Activated T-helper 2 cell treated with anti-CD3 and anti-CD28 coated beads, Interferon-gamma antibody, Interleukin-2, Interleukin-4, amounts not matched to agents 10 μg/mL and 5 μg/mL and 100 μg/mL, durations not matched to agents 14 hours and 24 hours and 36 hours (primary cell): ENCODE results near the gene NEURL1. TPM values are rescaled to one million over a fixed set of nuclear protein-coding genes. Genes with fewer than 3 reads are reported as not detected.

ENCODE experiments used
- DNase-seq: peaks from one replicate; pipeline ENCODE4 v3.0.0; 2021; ENCODE audit warnings: low spot score
- H3K27ac Mint-ChIP-seq: one replicate; pipeline ENCODE4 v1.8.0; 2021; ENCODE audit warnings: mixed read lengths
- H3K27me3 Mint-ChIP-seq: one replicate; pipeline ENCODE4 v1.8.0; 2021; ENCODE audit warnings: low read depth, mixed read lengths
- H3K36me3 Mint-ChIP-seq: one replicate; pipeline ENCODE4 v1.8.0; 2021; ENCODE audit warnings: low read depth, mixed read lengths
- H3K4me1 Mint-ChIP-seq: one replicate; pipeline ENCODE4 v1.8.0; 2021; ENCODE audit warnings: low read depth, mixed read lengths
- H3K4me3 Mint-ChIP-seq: one replicate; pipeline ENCODE4 v1.8.0; 2021; ENCODE audit warnings: low read depth, mild to moderate bottlenecking, moderate library complexity, mixed read lengths
- H3K9me3 Mint-ChIP-seq: one replicate; pipeline ENCODE4 v1.8.0; 2021; ENCODE audit warnings: mixed read lengths
- intact Hi-C: fragments of 100-400 bp; cut with micrococcal nuclease; formaldehyde crosslinking; loops from one replicate; pipeline ENCODE4 v1.15.1; 2023
- total RNA-seq: library from RNA; stranded (reverse); gene quantifications from 2 replicates; pipeline ENCODE4 v1.2.3, GENCODE V29; 2022

Gene NEURL1
- total RNA-seq, 1 donor from 2014 or later: 2.2 TPM

DNA sequence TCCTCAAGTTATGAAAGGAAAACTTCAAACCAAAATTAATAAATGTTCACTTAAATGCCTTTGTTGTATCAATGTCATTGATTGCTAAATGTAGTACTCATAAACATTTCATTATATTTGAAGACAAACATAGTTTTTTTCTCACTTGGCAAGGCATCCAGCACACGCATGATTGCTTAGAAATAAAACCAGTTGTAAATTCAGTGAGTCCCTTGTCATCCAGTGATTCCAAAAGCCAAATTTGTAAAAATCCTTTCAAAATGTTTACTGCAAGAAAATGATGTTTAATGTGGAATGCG, 6.1 kb upstream of the NEURL1 start:
- peaks cover 12% of the 10 kb centered on the region for H3K4me1 Mint-ChIP-seq
- H3K36me3 Mint-ChIP-seq: no peaks in the 10 kb centered on the region
- H3K4me3 Mint-ChIP-seq: no peak overlapping the region
- no peak for DNase-seq
- peaks cover 17% of the 10 kb centered on the region for H3K27me3 Mint-ChIP-seq
- no peak overlapping the region for H3K27ac Mint-ChIP-seq
- no peaks in the 10 kb centered on the region for H3K9me3 Mint-ChIP-seq
- intact Hi-C loops: no loop called here

DNA sequence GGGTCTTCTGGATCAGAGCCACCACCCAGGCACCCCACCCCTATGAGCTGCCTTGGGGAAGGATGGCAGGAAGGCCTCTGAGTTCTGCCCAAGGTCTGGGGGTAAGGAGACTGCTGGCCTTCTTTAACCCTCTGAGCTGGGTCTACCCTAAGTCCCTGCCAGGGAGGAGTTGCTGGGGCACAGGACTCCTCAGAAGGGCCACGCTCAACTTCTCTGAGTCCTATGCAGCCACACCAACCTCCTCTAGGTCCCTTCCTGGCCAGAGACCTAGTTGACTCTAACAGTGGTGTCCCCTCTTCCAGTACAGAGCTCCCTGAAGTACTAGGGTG, 2.6 kb upstream of the NEURL1 start:
- Mint-ChIP-seq H3K4me1 (peaks cover 16% of the 10 kb centered on the region), H3K4me3 (no peak overlapping the region), H3K36me3 (no peaks in the 10 kb centered on the region), H3K27me3 (peaks cover 40% of the 10 kb centered on the region), H3K9me3 (no peaks in the 10 kb centered on the region), H3K27ac (no peak overlapping the region)
- no peak for DNase-seq
- intact Hi-C loops: loop anchor here (5.0 kb wide), 1 partner anchor 91 kb away; no protein-coding TSS in a partner anchor

DNA sequence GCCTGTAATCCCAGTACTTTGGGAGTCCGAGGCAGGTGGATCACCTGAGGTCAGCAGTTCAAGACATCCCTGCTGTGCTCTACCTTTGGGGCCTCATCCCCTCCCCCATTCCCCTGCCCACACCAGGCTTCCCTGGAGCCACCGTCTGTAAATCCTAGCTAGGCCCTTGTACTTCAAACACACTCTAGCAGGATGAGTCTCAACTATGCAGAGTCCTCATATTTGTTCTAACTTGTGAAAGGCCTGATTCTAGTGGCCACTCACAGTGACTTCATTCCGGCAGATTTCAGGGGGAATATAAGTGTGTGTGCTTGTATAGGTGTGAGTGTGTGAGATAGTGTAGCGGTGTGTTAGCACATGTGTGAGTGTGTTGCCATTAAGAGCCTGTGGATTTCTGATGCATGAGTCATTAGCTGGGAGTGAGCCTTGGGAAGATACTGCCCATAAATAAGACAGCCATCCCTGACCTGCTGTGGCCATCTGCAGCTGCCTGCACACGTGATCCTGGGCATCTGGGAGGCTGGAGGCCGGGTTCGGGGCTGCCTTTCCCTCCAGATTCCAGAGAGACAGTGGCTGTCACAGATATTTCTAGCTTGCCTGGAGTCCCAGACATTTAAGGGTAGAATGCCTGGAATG, 1.7 kb upstream of the NEURL1 start:
- Mint-ChIP-seq H3K36me3 (no peaks in the 10 kb centered on the region), H3K4me3 (peak overlapping the region; percentile 10), H3K27me3 (peaks cover 44% of the 10 kb centered on the region), H3K4me1 (peaks cover 15% of the 10 kb centered on the region), H3K9me3 (no peaks in the 10 kb centered on the region), H3K27ac (no peak overlapping the region)
- no peak for DNase-seq
- intact Hi-C loops: loop anchor here (5.0 kb wide), 1 partner anchor 90 kb away; no protein-coding TSS in a partner anchor

DNA sequence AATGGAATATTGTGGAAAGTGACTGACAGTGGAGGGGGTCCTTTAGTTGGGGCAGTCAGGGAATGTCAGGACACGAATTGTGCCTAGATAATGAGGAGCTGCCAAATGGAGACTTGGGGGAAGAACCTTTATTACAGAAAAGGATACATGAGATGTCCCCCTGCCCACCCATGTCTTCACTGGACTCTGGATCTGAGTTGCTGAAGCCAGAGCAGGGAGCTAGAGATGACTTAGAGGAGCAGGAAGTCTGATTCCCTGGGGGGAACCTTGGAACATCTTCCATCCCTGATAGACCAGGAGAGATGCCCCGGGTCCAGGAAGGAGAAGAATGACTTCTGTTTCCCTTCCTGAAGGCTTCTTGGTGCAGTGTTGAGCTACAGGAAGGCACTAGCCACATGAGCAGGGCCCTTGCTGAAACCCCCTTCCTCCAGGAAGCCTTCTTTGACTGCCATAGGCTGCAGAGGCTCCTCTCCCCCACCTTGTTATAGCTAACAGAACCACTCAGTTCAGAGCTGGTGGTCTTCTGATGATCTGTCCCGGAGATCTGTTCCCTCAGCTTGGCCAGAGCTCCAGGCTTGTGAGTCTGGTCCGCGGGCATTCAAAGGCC, 747 bp upstream of the NEURL1 start:
- Mint-ChIP-seq H3K4me3 (peak overlapping the region; percentile 77), H3K36me3 (no peaks in the 10 kb centered on the region), H3K27ac (no peak overlapping the region), H3K9me3 (no peaks in the 10 kb centered on the region), H3K4me1 (peaks cover 15% of the 10 kb centered on the region), H3K27me3 (peaks cover 52% of the 10 kb centered on the region)
- intact Hi-C loops: loop anchor here (5.0 kb wide), 1 partner anchor 90 kb away; no protein-coding TSS in a partner anchor
- DNase-seq: no peak

DNA sequence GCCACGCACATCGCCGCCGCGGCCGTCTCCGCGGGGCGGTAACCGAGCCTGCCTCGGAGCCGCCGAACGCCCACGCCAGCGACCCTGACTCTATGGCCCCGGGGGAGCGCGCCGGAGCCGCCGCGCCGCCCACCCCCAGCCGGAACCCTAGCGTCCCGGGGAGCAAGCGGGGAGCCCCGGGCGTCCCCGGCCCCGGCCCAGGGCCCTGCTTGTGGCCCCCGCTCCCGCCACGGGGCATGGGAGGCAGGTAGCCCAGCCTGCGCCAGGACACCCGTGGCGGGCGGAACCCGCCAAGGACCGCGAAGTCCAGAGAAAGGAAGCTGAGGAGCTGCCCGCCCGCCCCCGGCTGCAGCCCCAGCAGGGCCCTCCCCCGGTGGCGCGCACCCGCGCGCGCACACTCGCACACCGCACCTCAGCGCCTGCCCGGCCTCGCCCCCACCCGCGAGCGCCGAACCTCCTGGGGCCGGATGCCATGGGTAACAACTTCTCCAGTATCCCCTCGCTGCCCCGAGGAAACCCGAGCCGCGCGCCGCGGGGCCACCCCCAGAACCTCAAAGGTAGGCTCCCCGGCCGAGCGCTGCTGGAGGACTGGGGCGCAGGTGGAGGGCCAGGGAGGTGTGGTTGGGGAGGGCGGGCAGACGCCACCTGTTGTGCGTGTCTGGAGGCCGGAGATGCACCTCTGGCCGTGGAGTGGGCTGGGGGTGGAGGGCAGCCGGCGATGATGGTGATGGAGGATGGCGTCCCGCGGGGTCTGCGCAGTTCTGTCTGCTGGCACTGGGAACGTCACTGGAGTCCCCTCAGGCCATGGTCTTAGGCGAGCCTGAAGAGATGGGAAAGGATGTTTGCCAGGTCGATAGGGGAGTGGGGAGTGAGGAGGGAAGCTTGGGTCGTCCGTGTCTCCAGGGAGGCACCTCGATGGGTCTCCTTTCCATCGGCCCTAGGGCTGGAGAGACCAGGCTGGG, 692 bp downstream of the NEURL1 start:
- Mint-ChIP-seq H3K27me3 (peaks cover 59% of the 10 kb centered on the region), H3K4me3 (peak overlapping the region; percentile 52)

DNA sequence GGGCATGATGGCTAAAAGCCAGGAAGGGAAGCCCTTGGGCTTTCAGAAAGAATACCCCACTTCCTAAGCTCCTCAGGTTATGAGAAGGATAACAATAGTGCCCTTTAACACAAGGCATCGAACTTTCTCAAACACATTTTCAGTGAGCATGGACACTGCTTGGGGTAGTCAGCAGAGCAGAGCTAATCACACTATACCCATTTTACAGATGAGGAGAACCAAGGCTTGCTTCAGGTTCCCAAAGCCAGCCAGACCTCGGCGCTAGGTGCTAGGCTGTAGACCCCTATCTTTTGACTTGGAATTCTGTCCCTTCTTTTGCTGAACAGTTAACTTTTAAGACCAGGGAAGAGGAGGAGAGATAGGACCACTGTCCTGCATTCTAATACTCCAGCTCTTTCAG, 1.8 kb downstream of the NEURL1 start:
- H3K4me3 Mint-ChIP-seq: peak overlapping the region; percentile 52
- no peak overlapping the region for H3K27ac Mint-ChIP-seq
- H3K9me3 Mint-ChIP-seq: no peaks in the 10 kb centered on the region
- peaks cover 66% of the 10 kb centered on the region for H3K27me3 Mint-ChIP-seq
- peaks cover 19% of the 10 kb centered on the region for H3K4me1 Mint-ChIP-seq
- no peaks in the 10 kb centered on the region for H3K36me3 Mint-ChIP-seq
- no peak for DNase-seq
- intact Hi-C loops: no loop called here

More for the DNA sequence above, 692 bp downstream of the NEURL1 start:
- no peaks in the 10 kb centered on the region for H3K9me3 Mint-ChIP-seq
- H3K36me3 Mint-ChIP-seq: no peaks in the 10 kb centered on the region
- H3K4me1 Mint-ChIP-seq: peaks cover 15% of the 10 kb centered on the region
- no peak overlapping the region for H3K27ac Mint-ChIP-seq
- intact Hi-C loops: loop anchor here (5.0 kb wide), 1 partner anchor 88 kb away; no protein-coding TSS in a partner anchor
- peak; percentile 37 for DNase-seq

DNA sequence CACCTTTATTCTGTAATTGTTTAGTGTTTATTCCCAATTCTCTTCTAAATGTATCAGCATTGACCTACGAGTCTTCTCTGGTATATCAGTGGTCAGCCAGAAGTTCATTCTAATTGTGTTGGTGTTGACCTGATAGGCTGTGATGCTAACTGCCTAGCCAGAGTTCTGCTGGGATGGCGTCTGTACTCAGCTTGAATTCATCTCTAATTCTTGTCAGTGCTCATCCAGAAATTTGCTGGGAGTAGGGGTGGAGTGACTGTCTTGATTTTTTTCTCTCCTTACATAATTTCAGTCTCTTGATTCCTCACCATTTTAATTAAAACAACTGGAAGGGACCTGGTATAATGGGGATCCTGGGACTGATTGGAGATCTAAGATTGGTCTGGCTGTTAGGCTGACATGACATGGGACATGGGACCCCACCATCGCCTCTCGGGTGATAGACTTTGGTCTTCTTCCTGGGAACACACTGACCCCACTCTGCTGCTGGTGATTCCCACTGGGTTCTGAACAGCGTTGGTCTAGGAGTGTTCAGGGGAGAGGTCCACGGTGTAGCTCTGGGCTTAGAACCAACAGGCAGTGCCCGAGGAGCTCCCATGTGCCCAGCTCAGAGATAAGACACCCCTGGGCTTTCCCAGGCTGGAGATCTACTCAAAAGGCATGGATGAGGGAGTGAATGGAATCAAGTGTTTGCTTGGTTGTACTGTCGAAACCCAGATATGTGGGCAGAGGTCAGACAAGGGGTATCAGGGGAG, 3.8 kb downstream of the NEURL1 start:
- DNase-seq: no peak
- Mint-ChIP-seq H3K4me3 (no peak overlapping the region), H3K36me3 (no peaks in the 10 kb centered on the region), H3K27ac (no peak overlapping the region), H3K9me3 (no peaks in the 10 kb centered on the region), H3K4me1 (peaks cover 24% of the 10 kb centered on the region), H3K27me3 (peaks cover 71% of the 10 kb centered on the region)
- intact Hi-C loops: no loop called here

DNA sequence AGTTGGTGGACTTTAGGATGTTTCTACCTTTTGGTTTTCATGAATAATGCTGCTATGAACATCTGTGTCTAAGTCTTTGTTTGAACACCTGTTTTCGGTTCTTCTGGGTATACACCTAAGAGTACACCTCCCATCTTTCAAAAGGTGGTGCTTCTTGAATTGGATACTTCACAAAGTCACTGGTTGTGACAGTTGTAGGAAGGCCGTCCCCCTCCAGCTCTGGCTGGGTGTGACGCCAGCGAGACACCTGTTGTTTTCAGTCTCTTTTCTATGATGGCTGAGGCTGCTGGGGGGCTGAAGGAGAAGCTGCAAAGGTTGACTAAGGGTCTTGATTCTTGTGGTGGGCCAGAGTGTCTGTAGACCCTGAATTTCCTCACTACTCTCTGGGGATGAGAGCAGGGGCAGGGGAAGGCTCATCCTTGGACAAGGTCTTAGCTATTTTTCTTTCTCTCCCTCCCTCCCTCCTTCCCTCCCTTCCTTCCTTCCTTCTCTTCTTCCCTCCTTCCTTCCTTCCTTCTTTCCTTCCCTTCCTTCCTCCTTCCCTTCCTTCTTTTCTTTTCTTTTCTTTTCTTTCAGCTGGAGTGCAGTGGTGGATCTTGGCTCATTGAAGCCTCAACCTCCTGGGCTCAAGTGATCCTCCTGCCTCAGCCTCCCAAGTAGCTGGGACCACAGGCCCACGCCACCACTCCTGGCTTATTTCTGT, 5.6 kb downstream of the NEURL1 start:
- Mint-ChIP-seq H3K9me3 (no peaks in the 10 kb centered on the region), H3K4me3 (no peak overlapping the region), H3K27ac (no peak overlapping the region), H3K36me3 (no peaks in the 10 kb centered on the region), H3K4me1 (peaks cover 26% of the 10 kb centered on the region), H3K27me3 (peaks cover 69% of the 10 kb centered on the region)
- DNase-seq: no peak
- intact Hi-C loops: no loop called here

DNA sequence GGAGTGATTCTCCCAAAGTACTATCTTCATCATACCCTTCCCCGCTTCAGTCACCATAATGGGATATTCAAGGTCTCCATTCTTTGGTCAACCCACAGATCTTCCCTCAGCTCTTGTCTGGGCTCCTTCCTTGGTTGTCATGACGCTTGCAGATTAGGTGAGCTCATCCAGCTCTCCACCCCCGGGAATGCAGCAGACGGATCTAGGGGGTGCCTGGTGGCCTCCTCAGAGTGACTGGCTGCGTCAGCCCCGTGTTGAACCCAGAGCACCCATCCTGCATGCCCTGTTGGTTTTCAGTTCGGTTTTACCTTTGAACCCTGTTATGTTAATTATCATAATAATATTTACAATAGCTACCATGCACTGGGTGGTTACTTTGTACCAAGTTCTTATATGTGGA, 6.4 kb downstream of the NEURL1 start:
- Mint-ChIP-seq H3K27me3 (peaks cover 67% of the 10 kb centered on the region), H3K9me3 (no peaks in the 10 kb centered on the region), H3K4me1 (peaks cover 32% of the 10 kb centered on the region), H3K27ac (no peak overlapping the region), H3K36me3 (no peaks in the 10 kb centered on the region), H3K4me3 (no peak overlapping the region)
- intact Hi-C loops: loop anchor here (10.0 kb wide), 1 partner anchor 165 kb away; no protein-coding TSS in a partner anchor
- no peak for DNase-seq

DNA sequence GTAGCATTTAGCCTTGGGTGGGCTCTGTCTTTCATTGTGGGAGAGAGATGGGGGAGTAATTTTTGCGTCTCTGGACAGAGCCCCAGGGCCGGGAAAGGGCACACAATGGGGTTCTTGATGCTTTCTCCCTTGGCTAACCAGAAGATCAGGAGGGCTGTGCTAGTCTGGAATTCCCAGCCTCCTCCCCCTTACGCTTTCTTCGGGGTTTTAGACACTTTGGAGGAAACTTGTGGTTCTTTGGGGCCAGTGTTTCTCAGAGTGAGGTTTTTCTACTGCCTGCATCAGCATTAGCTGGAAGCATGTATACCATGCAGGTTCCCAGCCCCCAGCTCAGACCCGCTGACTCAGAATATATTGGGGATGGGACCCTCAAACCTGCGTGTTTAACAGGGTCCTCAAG, 7.0 kb downstream of the NEURL1 start:
- H3K4me3 Mint-ChIP-seq: no peak overlapping the region
- H3K27ac Mint-ChIP-seq: no peak overlapping the region
- peaks cover 61% of the 10 kb centered on the region for H3K27me3 Mint-ChIP-seq
- intact Hi-C loops: loop anchor here (10.0 kb wide), 1 partner anchor 164 kb away; no protein-coding TSS in a partner anchor
- no peak for DNase-seq
- H3K36me3 Mint-ChIP-seq: no peaks in the 10 kb centered on the region
- peaks cover 32% of the 10 kb centered on the region for H3K4me1 Mint-ChIP-seq
- no peaks in the 10 kb centered on the region for H3K9me3 Mint-ChIP-seq

DNA sequence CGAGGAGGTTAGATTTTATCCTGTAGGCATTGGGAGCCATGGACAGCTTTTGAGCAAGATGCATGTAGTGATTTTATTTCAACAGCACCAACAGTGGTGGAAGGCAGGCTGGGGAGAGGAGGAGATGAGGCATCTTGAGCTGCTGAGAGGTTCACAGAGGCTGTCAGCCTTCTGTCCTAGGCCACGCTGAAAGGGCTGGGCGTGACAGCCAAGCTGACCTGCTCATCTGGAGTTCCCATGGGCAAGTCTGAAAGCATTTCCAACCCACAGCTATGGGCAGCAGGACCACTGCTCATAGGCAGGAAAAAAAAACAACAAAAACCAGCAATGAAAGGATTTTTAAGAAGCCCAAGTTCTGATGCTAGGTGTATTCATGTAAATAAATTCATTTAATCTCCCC, 7.7 kb downstream of the NEURL1 start:
- no peaks in the 10 kb centered on the region for H3K9me3 Mint-ChIP-seq
- no peak overlapping the region for H3K27ac Mint-ChIP-seq
- DNase-seq: no peak
- peaks cover 32% of the 10 kb centered on the region for H3K4me1 Mint-ChIP-seq
- no peaks in the 10 kb centered on the region for H3K36me3 Mint-ChIP-seq
- H3K4me3 Mint-ChIP-seq: no peak overlapping the region
- intact Hi-C loops: loop anchor here (10.0 kb wide), 1 partner anchor 164 kb away; no protein-coding TSS in a partner anchor
- H3K27me3 Mint-ChIP-seq: peaks cover 61% of the 10 kb centered on the region
